Erythroblast (primary cell): Measurements from ENCODE around the gene RIMS3.

Experiments
- GATA1 ChIP-seq: IDR thresholded peaks from 2 replicates; pipeline ENCODE4 v1.6.1; 2011; ENCODE audit warnings: low read depth, mild to moderate bottlenecking, control low read depth, low read length, moderate library complexity
- POLR2A ChIP-seq: IDR thresholded peaks from 2 replicates; pipeline ENCODE4 v1.6.1; 2011; ENCODE audit warnings: mild to moderate bottlenecking, low read length

DNA sequence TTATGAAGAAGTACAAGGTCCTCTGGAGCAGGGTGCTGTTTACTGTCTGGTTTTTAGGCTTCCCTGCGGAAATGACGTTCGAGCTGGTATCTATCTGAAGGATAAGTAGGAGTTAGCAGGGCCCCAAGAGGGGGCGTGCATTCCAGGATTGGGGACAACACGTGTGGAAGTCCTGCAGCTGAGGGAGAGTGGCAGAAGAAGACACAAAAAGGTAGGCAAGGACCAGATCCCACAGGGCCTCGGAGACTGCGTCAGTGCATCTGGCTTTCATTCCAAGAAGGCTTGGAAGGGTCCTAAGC lies 5.9 kb downstream of the RIMS3 start:
- TF ChIP-seq POLR2A: no peak
- TF ChIP-seq GATA1: no peak
